MV-4-11 (cell line): ENCODE results near the gene PTGDS.

Experiments
- DNase-seq: peaks from one replicate; lab custom pipeline; 2025; lab: John Stamatoyannopoulos, UW

The PTGDS gene

DNA sequence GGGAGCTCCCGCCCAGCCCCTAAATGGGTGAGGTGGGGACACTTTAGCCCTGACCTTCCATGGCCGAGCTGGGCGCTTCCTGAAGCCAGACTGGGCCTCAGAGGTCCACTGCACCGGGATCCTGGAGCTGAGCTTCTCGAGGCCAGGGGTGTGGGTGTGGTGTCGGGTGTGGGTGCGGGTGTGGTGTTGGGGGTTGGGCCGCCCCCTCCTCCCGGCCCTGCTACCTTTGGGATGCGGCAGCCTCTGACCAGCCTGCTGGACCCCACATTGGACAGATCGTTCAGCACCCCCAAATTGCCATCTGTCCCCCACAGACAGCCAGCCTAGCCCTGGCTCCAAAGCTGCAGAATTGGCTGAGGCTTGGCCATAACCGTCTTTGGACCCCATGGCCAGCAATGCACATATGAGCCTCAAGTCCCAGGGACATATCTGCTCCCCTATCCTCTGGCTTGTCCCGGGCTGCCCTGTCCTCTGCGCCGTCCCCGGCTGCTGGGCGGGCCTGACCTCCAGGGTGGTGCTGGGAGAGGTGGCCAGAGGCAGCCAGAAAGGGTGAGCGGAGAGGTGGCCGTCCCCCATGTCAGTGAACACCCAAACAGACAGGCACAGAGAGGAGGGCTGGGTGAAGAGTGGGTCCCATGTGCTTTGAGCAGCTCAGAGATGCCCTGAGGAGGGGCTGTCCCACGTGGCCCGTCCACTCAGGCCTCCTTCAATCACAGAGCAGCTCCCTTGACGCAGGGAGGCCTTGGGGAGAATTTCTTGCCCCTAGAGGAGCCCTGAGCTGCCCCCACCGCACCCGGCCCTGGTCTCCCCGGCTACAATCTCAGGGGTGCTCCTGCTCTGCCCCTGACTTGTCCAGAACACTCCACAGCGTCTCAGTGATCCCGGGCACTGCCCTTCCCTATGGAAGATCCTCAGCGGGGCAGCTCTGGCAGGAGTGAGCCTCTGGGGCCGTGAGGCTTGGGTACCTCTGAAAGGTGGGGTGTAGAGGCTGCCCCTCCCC lies 3.4 kb upstream of the PTGDS start:
- DNase-seq = no peak

DNA sequence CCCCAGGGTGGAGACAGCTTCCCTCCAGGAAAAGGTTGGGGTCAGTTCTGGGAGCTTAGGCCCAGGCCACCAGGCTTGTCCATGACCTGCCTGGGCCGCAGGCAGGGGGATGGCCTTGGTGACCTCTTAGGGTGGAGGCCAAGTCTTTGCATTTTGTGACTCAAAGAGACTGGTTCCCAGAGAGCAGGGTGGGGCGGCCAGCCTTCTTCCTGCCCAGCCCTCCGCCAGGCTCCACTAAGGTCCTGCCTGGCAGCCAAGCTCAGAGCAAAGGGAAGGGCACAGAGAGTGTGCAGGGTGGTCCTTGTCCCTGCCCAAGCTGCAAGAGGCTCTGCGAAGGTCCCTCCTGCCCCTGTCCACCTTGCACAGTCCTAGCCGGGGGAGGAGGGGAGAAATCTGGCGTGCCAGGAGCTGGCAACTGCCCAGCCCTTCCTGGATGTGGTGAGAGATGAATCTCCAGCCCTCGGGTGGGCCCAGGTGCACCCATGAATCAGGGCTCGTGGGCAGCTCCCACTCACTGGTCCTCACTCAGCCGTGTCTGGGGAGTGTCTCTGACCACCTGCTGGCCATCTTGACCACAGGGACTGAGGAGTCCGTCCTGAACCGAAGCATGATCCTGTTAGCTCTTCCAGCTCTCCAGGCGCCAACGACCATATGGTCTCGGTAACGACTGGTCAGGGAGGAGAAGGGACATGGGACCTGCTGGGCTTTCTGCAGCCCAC lies 2.3 kb upstream of the PTGDS start:
- DNase-seq = no peak

DNA sequence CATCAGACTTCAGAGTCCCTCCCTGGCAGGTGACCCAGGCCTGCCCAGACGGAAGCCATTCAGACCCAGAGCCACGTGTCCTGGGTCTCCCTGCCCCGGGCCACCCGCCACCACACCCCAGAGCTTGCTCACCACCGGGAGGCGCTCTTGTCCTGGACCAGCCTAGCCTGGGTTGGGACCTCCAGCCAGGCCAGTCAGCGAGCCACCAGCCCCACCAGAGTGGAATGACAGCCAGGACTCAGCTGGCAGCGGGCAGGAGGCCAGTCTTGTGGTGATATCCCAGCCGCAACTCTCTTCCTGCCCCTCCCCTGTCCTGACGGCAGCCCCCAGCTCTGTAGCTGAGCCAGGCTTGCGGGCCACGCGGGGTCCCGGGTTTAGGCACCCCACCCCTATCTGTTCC lies 1.7 kb upstream of the PTGDS start:
- DNase-seq = peak; percentile 25

DNA sequence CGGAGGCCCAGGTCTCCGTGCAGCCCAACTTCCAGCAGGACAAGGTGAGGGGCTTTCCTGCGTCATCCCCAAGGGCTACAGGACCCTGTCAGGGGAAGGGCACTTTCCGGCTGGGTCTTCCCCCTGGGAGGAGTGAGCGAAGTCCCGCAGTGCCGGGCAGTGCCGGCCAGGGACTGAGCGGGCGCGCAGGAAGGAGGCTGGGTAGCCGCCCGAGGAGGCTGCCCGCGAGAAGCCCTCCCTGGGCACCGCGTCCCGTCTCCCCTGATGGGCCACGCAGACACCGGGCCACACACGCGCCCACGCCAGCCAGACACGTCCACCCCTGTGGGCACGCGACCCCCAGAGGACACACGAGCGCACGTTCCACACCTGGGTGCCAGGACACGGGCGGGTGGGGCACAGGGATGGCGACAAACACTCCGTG lies 357 bp downstream of the PTGDS start:
- no peak for DNase-seq

DNA sequence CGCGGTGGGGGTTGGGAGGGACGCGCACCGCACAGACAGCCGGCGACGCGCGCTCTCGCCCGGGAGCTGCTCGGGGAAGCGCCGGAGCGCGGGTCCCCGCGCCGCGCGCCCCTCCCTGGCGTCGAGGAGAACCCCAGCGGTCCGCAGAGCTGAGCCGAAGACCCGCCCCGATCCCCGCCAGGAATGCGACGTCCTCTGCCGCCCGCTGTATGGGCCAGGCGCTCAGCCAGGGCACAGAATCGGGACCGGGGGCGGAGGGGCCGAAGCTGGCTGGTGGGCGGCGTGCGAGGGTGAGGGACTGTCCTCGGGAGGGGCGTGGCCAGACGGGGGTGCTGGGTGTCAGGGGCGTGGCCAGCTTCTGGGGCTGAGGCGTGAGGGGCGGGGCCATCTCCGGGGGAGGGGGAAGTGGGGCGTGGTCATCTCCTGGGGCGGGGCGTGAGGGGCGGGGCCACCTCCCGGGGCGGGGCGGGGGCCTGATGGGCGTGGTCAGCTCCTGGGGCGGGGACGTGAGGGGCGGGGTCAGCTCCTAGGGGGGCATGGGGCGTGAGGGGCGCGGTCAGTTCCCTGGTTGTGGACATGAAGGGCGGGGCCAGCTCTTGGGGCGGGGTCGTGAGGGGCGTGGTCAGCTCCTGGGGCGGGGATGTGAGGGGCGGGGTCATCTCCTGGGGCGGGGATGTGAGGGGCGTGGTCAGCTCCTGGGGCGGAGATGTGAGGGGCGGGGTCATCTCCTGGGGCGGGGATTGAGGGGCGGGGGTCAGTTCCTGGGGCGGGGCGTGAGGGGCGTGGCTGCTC lies 965 bp downstream of the PTGDS start:
- DNase-seq = peak; percentile 24

DNA sequence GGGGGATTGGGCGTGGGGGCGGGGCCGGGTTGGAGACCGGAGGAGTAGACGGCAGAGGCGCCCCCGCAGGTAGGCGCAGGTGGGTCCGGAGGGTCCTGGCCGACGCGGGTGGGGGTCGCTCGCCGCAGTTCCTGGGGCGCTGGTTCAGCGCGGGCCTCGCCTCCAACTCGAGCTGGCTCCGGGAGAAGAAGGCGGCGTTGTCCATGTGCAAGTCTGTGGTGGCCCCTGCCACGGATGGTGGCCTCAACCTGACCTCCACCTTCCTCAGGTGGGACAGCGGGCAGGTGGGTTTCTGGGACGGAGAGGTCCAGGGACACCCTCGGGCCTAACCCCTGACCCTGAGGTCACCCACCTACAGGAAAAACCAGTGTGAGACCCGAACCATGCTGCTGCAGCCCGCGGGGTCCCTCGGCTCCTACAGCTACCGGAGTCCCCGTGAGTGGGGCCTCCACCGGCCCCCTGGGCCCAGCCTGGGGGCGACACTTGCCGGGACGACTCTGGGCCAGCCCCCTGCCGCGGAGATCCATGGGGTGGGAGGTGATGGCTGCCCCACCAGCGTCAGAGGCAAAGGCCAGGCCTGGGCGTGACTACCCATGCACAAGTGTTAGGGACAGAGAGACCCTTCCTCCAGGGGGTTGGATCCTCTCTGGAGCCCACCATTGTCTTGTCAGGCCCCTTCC lies 1.7 kb downstream of the PTGDS start:
- no peak for DNase-seq

DNA sequence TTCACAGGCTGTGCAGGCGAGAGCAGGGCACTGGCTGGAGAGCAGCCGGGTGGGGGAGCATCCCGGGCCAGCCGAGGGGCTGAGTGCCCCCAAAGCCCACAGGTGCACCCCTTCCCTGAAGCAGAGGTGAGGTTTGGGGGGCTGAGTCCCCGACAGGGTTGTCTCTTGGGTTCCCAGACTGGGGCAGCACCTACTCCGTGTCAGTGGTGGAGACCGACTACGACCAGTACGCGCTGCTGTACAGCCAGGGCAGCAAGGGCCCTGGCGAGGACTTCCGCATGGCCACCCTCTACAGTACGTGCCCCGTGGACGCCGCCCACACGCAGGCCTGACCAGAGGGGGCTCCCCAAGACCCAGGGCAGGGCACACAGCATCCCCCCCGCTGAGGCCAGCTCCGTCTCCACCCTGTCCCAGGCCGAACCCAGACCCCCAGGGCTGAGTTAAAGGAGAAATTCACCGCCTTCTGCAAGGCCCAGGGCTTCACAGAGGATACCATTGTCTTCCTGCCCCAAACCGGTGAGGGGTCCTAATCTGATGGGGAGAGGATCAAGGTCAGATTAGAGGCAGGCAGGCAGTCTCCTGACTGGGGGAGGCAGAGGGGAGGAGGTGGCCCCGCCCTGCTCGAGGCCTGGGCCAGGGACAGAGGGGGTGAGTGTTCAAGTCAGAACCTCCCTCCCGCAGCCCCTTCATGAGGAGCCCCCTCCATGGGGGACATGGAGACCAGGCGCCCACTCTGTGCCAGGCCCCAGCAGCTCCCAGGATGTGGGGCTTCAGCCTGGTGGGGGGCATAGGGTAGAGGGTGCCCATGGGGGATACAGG lies 2.7 kb downstream of the PTGDS start:
- DNase-seq = no peak

DNA sequence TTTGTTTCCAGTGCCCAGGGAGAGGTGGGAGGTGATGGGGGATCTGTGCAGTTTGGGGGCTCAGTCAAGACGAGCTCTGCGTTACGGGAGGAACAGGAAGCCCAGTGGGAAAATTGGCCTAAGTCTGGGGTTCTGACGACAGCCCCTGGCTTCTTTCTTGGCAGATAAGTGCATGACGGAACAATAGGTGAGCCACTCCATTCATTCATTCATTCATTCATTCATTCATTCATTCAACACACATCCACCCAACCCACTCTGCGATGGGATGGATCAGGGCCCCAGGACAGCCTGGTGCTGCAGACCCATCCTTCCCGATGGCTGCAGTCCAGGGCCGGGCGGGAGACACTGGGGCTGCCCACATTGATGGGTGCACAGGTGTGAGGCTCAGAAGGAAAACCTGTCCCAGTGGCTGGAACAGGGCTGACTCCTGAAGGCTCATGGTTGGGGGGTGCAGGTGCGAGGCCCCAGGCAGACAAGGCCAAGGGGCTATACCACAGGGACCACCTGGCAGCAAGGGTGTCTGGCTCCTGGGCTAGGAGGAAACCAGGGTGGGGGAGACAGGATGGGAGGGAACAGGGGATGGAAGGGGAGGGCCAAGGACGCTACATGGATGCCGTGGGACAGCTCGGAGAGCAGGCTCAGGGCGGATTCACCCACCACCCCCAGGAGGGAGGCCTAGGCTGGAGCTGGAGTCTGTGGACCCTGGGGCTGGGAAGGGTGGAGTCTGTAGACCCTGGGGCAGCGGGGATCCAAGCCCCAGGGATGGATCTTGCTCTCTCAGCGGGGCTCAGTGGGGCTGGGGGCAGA lies 3.6 kb downstream of the PTGDS start:
- no peak for DNase-seq

DNA sequence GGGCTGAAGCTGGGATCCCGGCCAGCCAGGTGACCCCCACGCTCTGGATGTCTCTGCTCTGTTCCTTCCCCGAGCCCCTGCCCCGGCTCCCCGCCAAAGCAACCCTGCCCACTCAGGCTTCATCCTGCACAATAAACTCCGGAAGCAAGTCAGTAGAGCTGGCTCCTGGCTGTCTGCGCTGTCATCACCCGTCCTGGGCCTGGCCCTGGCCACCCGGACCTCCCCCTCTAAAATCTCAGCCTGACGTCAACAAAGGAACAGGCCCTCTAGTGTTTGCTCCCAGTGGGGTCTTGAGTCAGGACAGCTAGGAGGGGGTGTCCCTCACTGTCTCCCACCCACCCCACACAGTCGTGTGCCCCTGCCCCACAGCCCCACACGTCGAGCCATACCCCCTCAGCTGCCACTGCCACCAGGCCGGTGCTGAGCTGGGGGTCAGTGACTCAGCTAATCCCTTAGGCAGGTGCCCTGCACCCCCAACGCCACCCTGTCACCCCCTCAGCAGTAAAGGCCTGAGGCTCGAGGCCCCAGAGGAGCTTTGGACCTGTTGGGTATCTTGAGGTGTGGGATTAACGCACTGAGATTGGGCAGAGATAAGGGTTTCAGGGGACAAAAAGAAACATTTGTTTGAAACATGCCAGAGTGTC lies 4.4 kb downstream of the PTGDS start:
- DNase-seq = no peak

DNA sequence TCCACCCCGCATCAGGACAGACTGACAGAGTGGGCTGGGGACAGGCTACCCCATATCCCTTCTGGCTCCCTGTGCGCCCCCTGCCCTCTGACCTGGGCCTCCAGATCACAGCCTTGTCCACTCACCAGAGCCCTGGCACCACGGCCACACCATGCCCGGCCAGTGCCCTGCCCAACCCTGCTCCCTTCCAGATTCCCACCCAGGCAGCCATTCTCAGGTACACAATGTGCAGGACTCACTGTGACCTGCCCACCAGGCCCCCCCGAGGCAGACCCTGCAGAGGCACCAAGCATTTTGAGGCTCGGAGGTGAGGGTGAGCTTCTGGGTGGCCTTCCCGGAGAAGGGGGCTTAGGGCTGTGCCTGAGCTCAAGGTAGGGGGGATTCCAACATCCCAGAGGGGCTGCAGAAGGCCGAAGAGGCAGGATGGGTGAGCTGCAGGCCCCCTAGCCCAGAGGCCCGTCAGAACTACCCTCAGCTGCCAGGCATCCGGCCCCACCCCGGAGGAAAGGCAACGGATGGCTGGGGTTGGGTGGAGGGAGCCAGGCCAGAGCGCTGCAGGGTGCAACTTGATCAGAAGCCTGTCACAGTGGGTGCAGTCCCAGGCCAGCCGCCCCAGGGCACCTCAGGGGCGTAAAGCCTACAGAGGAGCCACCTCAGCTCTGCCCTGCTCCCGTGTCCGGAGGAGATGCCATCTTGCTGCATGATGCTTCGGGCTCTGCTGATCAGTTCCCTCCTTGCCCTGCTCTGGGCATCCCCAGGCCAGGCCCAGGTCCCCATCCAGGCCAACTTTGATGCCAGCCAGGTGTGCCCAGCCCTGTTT lies 5.1 kb downstream of the PTGDS start, which contains the start of gene LCNL1:
TSS of gene LCNL1 (plus strand) at position 762 of the 820 bp plus-strand sequence. CDS start 594 bp downstream, outside the sequence.
- no peak for DNase-seq

DNA sequence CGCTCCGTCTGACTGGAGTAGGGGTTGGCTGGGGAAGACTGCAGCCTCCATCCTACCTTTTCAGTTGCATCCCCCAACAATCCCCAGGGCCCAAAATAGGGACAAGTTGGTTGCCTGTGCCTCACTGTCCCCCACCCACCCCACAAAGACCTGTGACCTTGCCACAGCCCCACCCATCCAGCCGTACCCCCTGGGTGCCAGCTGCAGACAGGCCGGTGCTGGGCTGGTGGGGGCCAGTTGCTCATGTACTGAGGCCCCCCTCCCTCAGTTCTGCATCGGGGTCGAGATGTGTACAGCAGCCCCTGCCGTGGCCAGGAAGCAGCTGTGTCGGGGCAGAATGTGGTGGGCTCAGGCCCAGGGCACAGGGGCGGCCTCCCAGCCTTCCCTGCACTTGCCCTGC lies 5.9 kb downstream of the PTGDS start:
- DNase-seq = no peak

DNA sequence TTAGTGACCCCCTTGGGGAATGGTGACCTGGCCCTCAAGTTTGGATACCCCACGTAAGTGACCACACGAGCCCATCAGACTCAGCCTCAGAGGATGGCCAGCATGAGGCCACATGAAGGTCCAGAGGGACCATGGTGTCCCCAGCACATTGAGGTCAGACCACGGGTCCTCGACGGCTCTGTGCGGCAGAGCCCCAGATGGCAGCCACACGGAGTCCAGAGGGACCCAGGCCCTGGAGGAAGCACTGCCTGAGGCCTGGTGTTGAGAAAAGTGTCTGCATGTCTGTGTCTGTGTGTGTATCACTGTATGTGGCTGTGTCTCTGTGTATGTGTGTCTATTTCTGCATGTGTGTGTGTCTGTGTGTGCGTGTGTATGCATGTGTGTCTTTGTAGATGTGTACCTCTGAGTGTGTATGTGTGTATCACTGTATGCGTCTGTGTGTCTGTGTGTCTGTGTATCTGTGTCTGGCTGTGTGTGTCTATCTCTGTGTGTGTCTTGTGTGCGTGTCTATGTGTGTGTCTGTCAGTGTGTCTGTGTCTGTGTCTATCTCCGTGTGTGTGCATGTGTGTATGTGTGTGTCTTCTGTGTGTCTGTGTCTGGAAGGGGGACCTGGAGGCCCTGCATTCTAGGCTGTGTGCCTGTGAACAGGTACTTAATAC lies 6.5 kb downstream of the PTGDS start:
- DNase-seq = no peak

DNA sequence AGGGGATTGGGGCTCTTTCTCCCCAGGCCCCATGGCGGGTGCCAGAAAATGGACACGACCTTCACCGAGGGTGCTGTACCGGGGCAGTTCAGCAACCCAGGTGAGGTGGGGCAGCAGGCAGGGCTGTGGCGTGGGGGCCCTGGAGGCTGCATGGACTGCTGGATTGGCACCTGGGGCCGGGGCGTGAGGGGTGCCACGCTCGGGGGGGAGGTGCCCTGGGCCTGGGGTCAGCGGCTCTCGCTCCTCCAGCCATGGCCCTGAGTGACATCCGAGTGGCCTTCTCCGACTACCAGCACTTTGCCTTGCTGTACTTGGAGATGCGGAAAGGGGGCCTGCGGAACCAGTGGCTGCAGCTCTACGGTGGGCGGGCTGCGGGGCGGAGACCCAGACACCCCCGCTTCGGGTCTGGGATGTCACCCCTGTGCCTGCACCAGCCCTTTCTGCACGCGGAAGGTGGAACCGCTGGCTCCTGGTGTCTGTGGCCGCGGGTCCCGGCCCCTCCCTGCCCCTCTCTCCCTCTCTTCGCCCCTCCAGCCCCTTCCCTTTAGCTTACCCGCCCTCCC lies 7.2 kb downstream of the PTGDS start:
- no peak for DNase-seq

DNA sequence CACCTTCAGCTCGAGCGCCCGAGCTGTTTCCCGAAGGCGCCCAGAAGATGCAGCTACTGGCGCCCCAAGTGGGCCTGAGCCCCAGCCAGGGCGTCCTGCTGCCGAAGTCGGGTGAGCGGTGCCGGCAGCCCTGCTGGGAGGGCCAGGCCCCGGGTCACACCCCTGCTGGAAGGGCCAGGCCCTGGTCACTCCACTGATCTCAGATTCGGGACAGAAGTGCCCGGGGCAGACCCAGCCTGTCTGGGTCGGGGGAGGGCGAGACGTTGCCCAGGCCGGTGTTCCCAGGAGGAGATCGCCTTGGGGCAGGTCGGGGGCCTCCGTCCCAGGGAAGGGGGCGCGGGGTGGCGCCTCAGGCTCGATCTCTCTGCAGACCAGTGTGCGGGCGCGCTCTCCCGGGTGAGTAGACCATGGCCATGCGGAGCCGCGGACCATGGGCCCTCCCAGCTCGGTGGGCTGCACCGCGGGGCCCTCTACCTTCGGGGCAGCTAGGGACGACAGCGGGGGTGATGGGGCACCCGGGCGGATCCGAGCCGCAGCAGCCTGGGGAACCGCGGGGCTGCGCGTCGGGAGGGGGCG lies 7.8 kb downstream of the PTGDS start:
- no peak for DNase-seq

DNA sequence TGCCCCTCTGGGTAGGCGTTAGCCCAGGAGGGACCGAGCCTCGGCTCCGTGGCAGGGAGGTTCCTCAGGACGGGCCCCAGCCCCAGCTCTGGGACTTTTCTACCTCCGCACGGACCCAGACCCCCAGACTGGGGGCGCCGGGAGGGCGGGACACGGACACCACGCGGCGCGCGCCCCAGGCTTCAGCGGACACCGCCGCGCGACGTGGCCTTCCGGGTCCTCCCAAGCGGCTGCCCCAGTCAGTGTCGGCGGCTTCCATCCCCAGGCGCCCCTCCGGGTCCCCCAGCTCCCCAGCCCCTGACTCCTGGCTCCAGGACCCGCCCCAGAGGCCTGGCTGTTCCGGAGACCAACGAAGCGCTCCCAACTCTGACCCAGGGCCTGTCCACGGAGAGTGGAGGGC lies 8.5 kb downstream of the PTGDS start:
- DNase-seq = no peak

DNA sequence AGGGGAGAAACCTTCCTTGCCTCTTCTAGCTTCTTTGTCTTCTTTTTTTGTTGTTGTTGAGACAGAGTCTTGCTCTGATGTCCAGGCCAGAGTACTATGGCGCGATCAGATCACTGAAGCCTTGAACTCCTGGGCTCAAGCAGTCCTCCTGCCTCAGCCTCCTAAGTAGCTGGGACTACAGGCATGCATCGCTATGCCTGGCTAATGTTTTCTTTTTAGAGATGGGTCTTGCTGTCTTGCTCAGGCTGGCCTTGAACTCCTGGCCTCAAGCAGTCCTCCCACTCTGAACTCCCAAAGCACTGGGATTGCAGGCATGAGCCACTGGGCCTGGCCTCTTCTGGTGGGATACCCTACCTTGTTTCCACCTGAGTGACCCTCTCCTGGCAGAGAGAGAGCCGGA lies 11.6 kb downstream of the PTGDS start:
- DNase-seq = no peak

DNA sequence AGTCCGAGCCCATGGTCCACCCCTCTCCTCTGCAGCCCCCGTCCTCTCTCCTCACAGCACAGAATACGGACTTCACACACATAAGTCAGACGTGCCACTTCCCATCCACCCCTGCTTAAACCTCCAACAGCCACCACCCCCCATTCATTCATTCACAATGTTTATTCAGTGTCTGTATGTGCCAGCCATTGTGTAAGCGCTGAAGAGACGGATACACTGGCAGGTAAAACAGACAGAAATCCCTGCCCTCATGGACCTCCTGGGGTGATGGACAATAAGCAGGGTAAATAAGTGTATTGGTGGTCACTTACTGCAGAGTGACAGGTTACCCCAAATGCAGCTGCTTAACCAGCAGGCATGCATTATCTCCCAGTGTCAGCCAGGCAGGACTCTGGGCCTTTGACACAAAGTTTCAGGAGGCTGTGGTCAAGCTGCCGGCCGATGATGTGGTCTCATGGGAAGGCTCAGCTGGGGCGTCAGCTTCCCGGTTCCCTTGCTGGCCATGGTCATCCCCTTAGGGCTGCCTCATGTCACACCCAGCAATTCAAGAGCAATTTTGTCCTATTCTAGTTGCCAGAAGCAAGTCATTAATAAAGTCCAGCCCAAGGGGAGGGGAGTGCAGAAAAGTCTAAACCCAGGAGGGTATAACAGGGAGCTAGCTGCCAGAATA lies 13.1 kb downstream of the PTGDS start:
- no peak for DNase-seq
